Calu3 (cell line): ENCODE data around the gene DBP. TPM values are rescaled to one million over a fixed set of nuclear protein-coding genes. Genes with fewer than 3 reads are reported as not detected.
A peak's percentile ranks its signal among the peaks of the same experiment; 100 is the strongest.
"Not testable (repeated sequence)": the region's sequence is repeated elsewhere in the genome, so short reads cannot be mapped to it uniquely, and the experiment has no call there.

Source experiments
- BruUV-seq: library from RNA; stranded (reverse); fragments of 400-500 nt; replicated peaks from 2 replicates; lab custom pipeline; 2021; lab: Mats Ljungman, UMichigan
- CTCF ChIA-PET: fragments of 300-600 bp; sonication (Branson Sonifier 250); formaldehyde crosslinking; loops from one replicate; lab custom pipeline; 2022; ENCODE audit warnings: antibody characterized with exemption; lab: Charles Lee
- DNase-seq: peaks from one replicate; pipeline ENCODE4 v3.0.0; 2022
- H3K27ac Mint-ChIP-seq: one replicate; pipeline ENCODE4 v1.8.0; 2022; ENCODE audit warnings: mixed read lengths; ENCODE audit not compliant: unreplicated experiment
- H3K27me3 Mint-ChIP-seq: one replicate; pipeline ENCODE4 v1.8.0; 2022; ENCODE audit warnings: mixed read lengths; ENCODE audit not compliant: unreplicated experiment
- H3K36me3 Mint-ChIP-seq: one replicate; pipeline ENCODE4 v1.8.0; 2022; ENCODE audit warnings: mild to moderate bottlenecking, moderate library complexity, mixed read lengths; ENCODE audit not compliant: insufficient read depth, unreplicated experiment
- H3K4me1 Mint-ChIP-seq: one replicate; pipeline ENCODE4 v1.8.0; 2022; ENCODE audit warnings: mild to moderate bottlenecking, low read depth, mixed read lengths; ENCODE audit not compliant: unreplicated experiment
- H3K4me3 Mint-ChIP-seq: one replicate; pipeline ENCODE4 v1.8.0; 2022; ENCODE audit warnings: mild to moderate bottlenecking, low read depth, moderate library complexity, mixed read lengths; ENCODE audit not compliant: unreplicated experiment
- H3K9me3 Mint-ChIP-seq: one replicate; pipeline ENCODE4 v1.8.0; 2022; ENCODE audit warnings: low read depth, mixed read lengths; ENCODE audit not compliant: unreplicated experiment
- CTCF ChIP-seq: fragments of 200-600 bp; IDR thresholded peaks from one replicate; pipeline ENCODE4 v1.8.0; 2022; ENCODE audit warnings: antibody characterized with exemption; ENCODE audit not compliant: unreplicated experiment
- intact Hi-C: fragments of 100-400 bp; cut with micrococcal nuclease; formaldehyde crosslinking; loops from one replicate; pipeline ENCODE4 v1.10.0; 2022; ENCODE audit not compliant: unreplicated experiment
- total RNA-seq: library from RNA; stranded (reverse); gene quantifications from 2 replicates; pipeline ENCODE4 v1.2.3, GENCODE V29; 2022

Gene DBP
- total RNA-seq, 1 experiment from 2014 or later = 4.3 TPM

DNA sequence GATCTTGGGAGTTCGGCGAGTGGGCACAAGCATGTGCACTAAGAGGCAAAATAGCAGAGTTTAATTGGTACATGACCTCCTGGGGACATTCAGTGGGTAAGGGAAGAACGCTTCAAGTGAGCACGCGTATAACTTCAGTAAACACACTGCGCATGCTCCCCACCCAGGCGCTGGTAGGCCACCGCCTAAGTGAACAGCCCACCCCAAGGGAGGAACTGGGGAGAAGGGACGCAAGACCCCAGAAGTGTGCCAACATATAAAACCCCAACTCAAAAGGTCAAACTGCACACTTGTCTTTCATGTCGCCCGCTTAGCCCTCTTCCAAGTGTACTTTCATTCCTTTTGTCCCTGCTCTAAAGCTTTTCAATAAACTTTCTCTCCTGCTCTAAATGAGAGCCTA lies 46.2 kb upstream of the DBP start:
- CTCF ChIA-PET = interaction anchor here (3.0 kb wide), 1 partner anchor 12 kb away, joined by 6 read pairs; the partner anchor contains the start of gene FUT2

DNA sequence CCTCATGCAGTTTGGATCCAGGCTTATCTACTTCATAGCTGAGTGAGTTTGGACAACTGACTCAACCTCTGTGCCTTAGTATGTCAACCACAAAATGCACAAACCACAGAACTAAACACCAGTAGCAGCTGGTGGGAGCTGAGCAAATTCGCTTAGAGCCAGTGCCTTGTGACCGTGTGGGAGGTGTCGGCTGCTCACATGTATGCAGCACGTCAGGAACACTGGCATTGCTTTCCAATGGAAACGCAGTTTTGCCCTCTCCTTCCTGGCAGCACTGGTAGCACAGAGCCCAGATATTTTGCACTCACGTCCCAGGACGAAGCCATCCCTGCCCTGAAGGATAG lies 43.9 kb upstream of the DBP start:
- H3K36me3 Mint-ChIP-seq = no peaks in the 10 kb centered on the region
- no peak for TF ChIP-seq CTCF
- no peak for DNase-seq
- no TSS peak for BruUV-seq
- H3K4me3 Mint-ChIP-seq = no peak overlapping the region
- no peaks in the 10 kb centered on the region for H3K9me3 Mint-ChIP-seq
- H3K27ac Mint-ChIP-seq = no peak overlapping the region
- CTCF ChIA-PET = interaction anchor here (0.7 kb wide), 1 partner anchor 15 kb away, joined by 3 read pairs; the partner anchor contains the start of gene FUT2
- H3K27me3 Mint-ChIP-seq = no peaks in the 10 kb centered on the region
- H3K4me1 Mint-ChIP-seq = peaks cover 34% of the 10 kb centered on the region
- intact Hi-C loops = no loop called here

More for the DNA sequence above, 46.2 kb upstream of the DBP start:
- H3K27me3 Mint-ChIP-seq = no peaks in the 10 kb centered on the region
- no peak for TF ChIP-seq CTCF
- no peak for DNase-seq
- intact Hi-C loops = no loop called here
- no peak overlapping the region for H3K27ac Mint-ChIP-seq
- H3K9me3 Mint-ChIP-seq = no peaks in the 10 kb centered on the region
- H3K4me1 Mint-ChIP-seq = peaks cover 15% of the 10 kb centered on the region
- H3K4me3 Mint-ChIP-seq = no peak overlapping the region
- BruUV-seq = no TSS peak
- H3K36me3 Mint-ChIP-seq = no peaks in the 10 kb centered on the region

- peaks cover 31% of the 10 kb centered on the region for H3K4me1 Mint-ChIP-seq
- DNase-seq = no peak
- H3K36me3 Mint-ChIP-seq = no peaks in the 10 kb centered on the region
- H3K9me3 Mint-ChIP-seq = no peaks in the 10 kb centered on the region
- no TSS peak for BruUV-seq
- CTCF ChIA-PET = interaction anchor here (0.7 kb wide), 1 partner anchor 15 kb away, joined by 3 read pairs; the partner anchor contains the start of gene FUT2
- no peak overlapping the region for H3K4me3 Mint-ChIP-seq
- TF ChIP-seq CTCF = no peak
- intact Hi-C loops = no loop called here
- no peak overlapping the region for H3K27ac Mint-ChIP-seq
- H3K27me3 Mint-ChIP-seq = no peaks in the 10 kb centered on the region
Observed at GRCh38 chr19:48680436-48681126, 43.4 kb upstream of the DBP start.

GRCh38 chr19:48680006-48680405 lies 42.8 kb upstream of the DBP start:
- H3K27me3 Mint-ChIP-seq, H3K4me3 Mint-ChIP-seq, H3K27ac Mint-ChIP-seq, DNase-seq, H3K9me3 Mint-ChIP-seq, BruUV-seq, intact Hi-C loops, CTCF ChIA-PET, H3K36me3 Mint-ChIP-seq: not testable (repeated sequence)
- H3K4me1 Mint-ChIP-seq = peaks cover 25% of the 10 kb centered on the region

DNA sequence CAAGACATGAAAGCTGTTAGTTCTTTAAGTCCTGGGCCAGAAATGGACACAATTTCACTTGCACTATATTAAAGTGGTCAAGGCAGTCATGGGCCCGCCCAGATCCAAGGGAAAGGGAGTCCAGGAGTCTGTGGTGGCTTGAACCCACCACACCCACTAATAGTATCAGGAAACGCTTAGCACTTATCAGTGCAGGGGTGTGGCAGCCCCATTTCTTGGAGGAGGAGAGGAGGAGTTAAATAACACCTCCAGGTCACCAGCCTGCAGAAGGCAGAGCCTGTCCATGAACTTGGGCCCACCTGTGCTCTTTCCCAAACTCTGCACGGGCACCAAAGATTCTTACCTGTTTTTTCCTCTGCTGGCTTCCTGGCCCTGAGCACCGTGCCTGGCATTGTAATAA lies 41.0 kb upstream of the DBP start:
- CTCF ChIA-PET = interaction anchor here (0.6 to 1.0 kb wide), 4 partner anchors 23 to 88 kb away, joined by 3 to 4 read pairs (median 4); no protein-coding TSS in a partner anchor
- H3K4me3 Mint-ChIP-seq = no peak overlapping the region
- H3K27me3 Mint-ChIP-seq = no peaks in the 10 kb centered on the region
- H3K4me1 Mint-ChIP-seq = peaks cover 25% of the 10 kb centered on the region
- DNase-seq = peak; percentile 55
- H3K27ac Mint-ChIP-seq = no peak overlapping the region
- intact Hi-C loops = loop anchor here (5.0 kb wide), 1 partner anchor 59 kb away; no protein-coding TSS in a partner anchor
- no TSS peak for BruUV-seq
- TF ChIP-seq CTCF = no peak
- H3K9me3 Mint-ChIP-seq = no peaks in the 10 kb centered on the region
- H3K36me3 Mint-ChIP-seq = peaks cover 5% of the 10 kb centered on the region
